Type B pancreatic cell (in vitro differentiated cells): ENCODE data around the gene CDKL5. TPM values are rescaled to one million over a fixed set of nuclear protein-coding genes. Genes with fewer than 3 reads are reported as not detected.

ENCODE experiments used
- DNase-seq: peaks from one replicate; pipeline ENCODE4 v3.0.0; 2021; ENCODE audit warnings: mixed read lengths; ENCODE audit not compliant: unreplicated experiment; ENCODE audit errors: extremely low spot score
- H3K27ac Mint-ChIP-seq: 2 replicates; pipeline ENCODE4 v1.8.0; 2021; ENCODE audit warnings: mild to moderate bottlenecking, mixed read lengths
- H3K27me3 Mint-ChIP-seq: 2 replicates; pipeline ENCODE4 v1.8.0; 2021; ENCODE audit warnings: mixed read lengths
- H3K36me3 Mint-ChIP-seq: 2 replicates; pipeline ENCODE4 v1.8.0; 2021; ENCODE audit warnings: mixed read lengths
- H3K4me1 Mint-ChIP-seq: one replicate; pipeline ENCODE4 v1.8.0; 2021; ENCODE audit warnings: mixed read lengths; ENCODE audit not compliant: unreplicated experiment
- H3K4me3 Mint-ChIP-seq: 2 replicates; pipeline ENCODE4 v1.8.0; 2021; ENCODE audit warnings: mild to moderate bottlenecking, mixed read lengths
- H3K9me3 Mint-ChIP-seq: 2 replicates; pipeline ENCODE4 v1.8.0; 2021; ENCODE audit warnings: mixed read lengths
- total RNA-seq: library from RNA; stranded (reverse); gene quantifications from 2 replicates; pipeline ENCODE4 v1.2.1, GENCODE V29; 2021; ENCODE audit warnings: low replicate concordance
- TF ChIP-seq, protein P1 (sequence below): fragments of 200-600 bp; sonication (generic); conservative IDR thresholded peaks from 2 replicates; pipeline ENCODE4 v1.5.0; 2021; ENCODE audit warnings: antibody characterized with exemption, mild to moderate bottlenecking

CDKL5 gene
- total RNA-seq, 1 donor from 2014 or later, result 17.9 TPM

DNA sequence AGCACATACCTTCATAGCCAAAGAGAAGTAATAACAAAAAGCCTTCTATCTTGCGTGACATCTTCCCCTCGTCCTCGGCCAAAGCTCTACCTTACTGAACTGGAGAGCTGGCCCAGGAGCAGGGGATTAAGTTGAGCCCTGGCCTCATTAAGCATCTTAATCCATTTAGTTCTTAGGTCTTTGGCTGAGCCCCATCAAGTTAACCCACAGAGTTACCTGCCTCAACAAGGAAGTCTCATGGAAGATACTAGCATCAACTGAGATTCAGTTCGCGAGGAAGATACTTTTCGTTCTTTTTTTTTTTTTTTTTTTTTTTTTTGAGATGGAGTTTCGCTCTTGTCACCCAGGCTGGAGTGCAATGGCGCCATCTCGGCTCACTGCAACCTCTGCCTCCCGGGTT is 246.6 kb downstream of the CDKL5 start, which contains the start of gene RS1:
Gene RS1, minus strand, starts transcription at position 101 of the 400 bp plus-strand sequence. Its CDS starts 40 bp downstream, at position 61.
- no peak for DNase-seq
- Mint-ChIP-seq H3K4me3 (peak within 1 kb of the TSS; percentile 60), H3K27ac (no peak within 1 kb of the TSS), H3K27me3 (no peaks in the 10 kb centered on the region), H3K9me3 (no peaks in the 10 kb centered on the region), H3K4me1 (no peaks in the 10 kb centered on the region), H3K36me3 (no peaks in the 10 kb centered on the region)
- TF ChIP-seq, protein P1, sequence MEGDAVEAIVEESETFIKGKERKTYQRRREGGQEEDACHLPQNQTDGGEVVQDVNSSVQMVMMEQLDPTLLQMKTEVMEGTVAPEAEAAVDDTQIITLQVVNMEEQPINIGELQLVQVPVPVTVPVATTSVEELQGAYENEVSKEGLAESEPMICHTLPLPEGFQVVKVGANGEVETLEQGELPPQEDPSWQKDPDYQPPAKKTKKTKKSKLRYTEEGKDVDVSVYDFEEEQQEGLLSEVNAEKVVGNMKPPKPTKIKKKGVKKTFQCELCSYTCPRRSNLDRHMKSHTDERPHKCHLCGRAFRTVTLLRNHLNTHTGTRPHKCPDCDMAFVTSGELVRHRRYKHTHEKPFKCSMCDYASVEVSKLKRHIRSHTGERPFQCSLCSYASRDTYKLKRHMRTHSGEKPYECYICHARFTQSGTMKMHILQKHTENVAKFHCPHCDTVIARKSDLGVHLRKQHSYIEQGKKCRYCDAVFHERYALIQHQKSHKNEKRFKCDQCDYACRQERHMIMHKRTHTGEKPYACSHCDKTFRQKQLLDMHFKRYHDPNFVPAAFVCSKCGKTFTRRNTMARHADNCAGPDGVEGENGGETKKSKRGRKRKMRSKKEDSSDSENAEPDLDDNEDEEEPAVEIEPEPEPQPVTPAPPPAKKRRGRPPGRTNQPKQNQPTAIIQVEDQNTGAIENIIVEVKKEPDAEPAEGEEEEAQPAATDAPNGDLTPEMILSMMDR, result no peak

DNA sequence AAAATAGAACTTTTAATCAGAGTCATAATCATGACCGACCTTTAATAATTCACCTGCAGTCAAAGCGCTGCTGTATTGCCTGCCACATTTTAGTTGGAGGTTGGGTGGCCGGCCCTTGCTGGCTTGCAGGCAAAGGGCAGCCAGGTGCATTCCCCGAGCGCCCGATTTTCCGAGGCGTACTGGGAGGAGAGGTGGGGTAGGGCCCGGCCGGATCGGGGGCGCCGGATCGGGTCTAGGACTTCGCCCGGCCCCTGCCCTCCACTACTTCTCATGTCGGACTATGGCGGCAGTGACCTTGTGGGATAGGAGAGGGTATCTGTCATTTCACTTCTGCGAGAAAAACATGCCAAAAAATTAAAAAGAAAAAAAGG is 249.0 kb downstream of the CDKL5 start:
- DNase-seq, result no peak
- no peaks in the 10 kb centered on the region for H3K36me3 Mint-ChIP-seq
- TF ChIP-seq, protein P1, result no peak
- H3K27me3 Mint-ChIP-seq, result no peaks in the 10 kb centered on the region
- H3K9me3 Mint-ChIP-seq, result no peaks in the 10 kb centered on the region
- H3K4me1 Mint-ChIP-seq, result no peaks in the 10 kb centered on the region
- H3K27ac Mint-ChIP-seq, result peak overlapping the region; percentile 57
- peak overlapping the region; percentile 85 for H3K4me3 Mint-ChIP-seq

DNA sequence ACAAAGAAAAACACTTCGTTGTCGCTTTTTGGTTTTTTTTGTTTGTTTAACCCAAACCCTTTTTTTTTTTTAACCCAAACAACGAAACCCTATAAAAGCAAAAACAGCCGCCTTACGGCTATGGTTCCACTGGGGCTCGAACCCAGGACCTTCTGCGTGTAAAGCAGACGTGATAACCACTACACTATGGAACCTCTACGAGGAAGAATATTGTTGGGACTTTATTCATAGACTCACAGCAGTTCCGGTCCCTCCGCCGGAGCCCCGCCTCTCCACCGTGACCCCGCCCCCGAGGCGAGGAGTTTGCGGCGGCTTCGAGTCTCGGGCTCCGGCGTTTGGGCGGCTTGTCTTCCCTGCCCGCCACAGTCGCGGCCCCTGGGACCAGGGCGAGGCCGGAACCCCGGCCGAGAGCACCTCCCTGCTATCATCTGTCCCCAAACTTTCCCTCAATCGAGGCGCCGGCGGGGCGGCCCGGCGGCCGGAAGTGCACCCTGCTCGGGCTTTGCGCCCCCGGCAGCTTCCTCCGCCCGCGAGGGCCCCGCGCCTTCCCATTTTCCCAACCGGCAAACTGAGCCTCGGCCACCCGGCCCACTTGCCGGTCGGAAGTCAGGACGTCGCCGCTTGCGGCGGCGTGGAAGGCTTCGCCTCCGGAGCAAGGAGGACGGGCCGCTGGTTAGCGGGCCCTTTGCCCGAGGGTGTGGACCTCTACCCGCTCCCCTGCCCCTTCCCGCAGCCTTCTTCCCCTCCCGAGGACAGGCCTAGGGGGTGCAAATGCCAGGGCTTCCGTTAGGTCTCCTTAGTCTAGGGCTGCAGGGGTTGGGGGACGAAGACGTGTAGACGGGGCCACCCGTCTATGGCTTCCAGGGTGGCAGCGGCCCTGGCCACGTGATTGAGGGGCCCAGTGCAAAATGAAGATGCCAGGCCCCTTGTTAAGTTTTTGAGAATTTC is 249.7 kb downstream of the CDKL5 start:
- Mint-ChIP-seq H3K27me3 (no peaks in the 10 kb centered on the region), H3K9me3 (no peaks in the 10 kb centered on the region), H3K36me3 (no peaks in the 10 kb centered on the region), H3K27ac (peak overlapping the region; percentile 57), H3K4me1 (no peaks in the 10 kb centered on the region), H3K4me3 (peak overlapping the region; percentile 85)
- TF ChIP-seq, protein P1, result no peak
- peak; percentile 85 for DNase-seq

DNA sequence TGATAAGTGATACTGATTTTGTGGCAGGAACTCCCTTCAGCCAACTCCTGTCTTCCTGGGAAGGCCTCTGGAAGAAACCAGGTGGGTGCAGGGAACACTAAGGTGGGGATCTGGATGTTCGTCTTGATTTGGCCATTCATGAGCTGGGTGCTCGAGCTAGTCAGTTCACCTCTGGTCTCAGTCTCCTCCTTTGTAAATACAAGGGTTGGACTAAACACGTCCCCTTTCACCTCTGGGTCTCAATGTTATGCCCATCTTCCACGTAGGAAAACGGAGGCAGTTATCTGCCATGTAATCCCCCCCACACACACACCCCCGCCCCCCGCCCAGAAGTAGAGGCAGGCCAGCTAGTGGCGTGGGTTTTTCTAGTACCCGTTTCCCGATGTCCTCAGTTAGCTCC is 250.6 kb downstream of the CDKL5 start:
- peak overlapping the region; percentile 56 for H3K27ac Mint-ChIP-seq
- no peaks in the 10 kb centered on the region for H3K27me3 Mint-ChIP-seq
- peak overlapping the region; percentile 73 for H3K4me3 Mint-ChIP-seq
- H3K36me3 Mint-ChIP-seq, result no peaks in the 10 kb centered on the region
- H3K9me3 Mint-ChIP-seq, result no peaks in the 10 kb centered on the region
- TF ChIP-seq, protein P1, result no peak
- H3K4me1 Mint-ChIP-seq, result no peaks in the 10 kb centered on the region
- no peak for DNase-seq

DNA sequence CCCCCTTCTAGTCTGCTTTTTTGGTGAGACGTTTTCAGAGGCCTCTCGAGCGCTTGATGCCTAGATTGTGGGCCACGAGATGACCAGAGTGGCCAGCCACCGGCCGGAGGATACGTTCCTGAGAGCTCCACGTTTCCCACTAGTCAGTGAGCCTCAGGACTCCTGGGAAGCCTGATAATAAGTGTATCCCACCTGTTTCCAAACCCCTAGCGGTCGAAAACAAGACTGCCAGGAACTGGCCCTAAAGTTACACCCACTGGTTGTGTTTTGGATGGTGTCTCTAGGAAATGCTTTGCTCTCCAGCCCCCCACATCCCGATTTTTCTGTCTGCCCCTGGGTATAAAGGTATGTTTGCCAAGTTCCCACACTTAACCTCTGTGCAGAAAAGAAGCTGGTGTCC is 251.1 kb downstream of the CDKL5 start:
- no peaks in the 10 kb centered on the region for H3K4me1 Mint-ChIP-seq
- H3K9me3 Mint-ChIP-seq, result no peaks in the 10 kb centered on the region
- H3K36me3 Mint-ChIP-seq, result no peaks in the 10 kb centered on the region
- no peak for DNase-seq
- H3K27ac Mint-ChIP-seq, result peak overlapping the region; percentile 56
- no peaks in the 10 kb centered on the region for H3K27me3 Mint-ChIP-seq
- TF ChIP-seq, protein P1, result peak; percentile 63
- H3K4me3 Mint-ChIP-seq, result peak overlapping the region; percentile 73
